Activated naive CD8-positive, alpha-beta T cell treated with anti-CD3 and anti-CD28 coated beads, Interleukin-2, amount 10 ng/mL, durations not matched to agents 7 days and 5 days (primary cell): ENCODE results near the gene FSTL4. TPM values are rescaled to one million over a fixed set of nuclear protein-coding genes. Genes with fewer than 3 reads are reported as not detected.
"Not testable (repeated sequence)": the region's sequence is repeated elsewhere in the genome, so short reads cannot be mapped to it uniquely, and the experiment has no call there.

Experiments
- ATAC-seq: fragments of 150-1000 bp; cut with Tn5 transposase; one replicate; pipeline ENCODE4 v1.10.0; 2021; ENCODE audit warnings: low read depth, moderate library complexity
- POLR2A ChIA-PET: fragments of 350-600 bp; sonication (Branson Sonifier 250); formaldehyde crosslinking; loops from one replicate; lab custom pipeline; 2021; ENCODE audit warnings: antibody characterized with exemption; lab: Charles Lee
- DNase-seq: peaks from one replicate; pipeline ENCODE4 v3.0.0; 2021
- H3K27ac Mint-ChIP-seq: one replicate; pipeline ENCODE4 v1.8.0; 2022; ENCODE audit warnings: mild to moderate bottlenecking, mixed read lengths
- H3K27me3 Mint-ChIP-seq: one replicate; pipeline ENCODE4 v1.8.0; 2022; ENCODE audit warnings: mild to moderate bottlenecking, moderate library complexity, mixed read lengths
- H3K36me3 Mint-ChIP-seq: one replicate; pipeline ENCODE4 v1.8.0; 2021; ENCODE audit warnings: mild to moderate bottlenecking, mixed read lengths
- H3K4me1 Mint-ChIP-seq: one replicate; pipeline ENCODE4 v1.8.0; 2021; ENCODE audit warnings: mixed read lengths
- H3K4me3 Mint-ChIP-seq: one replicate; pipeline ENCODE4 v1.8.0; 2022; ENCODE audit warnings: mild to moderate bottlenecking, moderate library complexity, mixed read lengths
- H3K9me3 Mint-ChIP-seq: one replicate; pipeline ENCODE4 v1.8.0; 2021; ENCODE audit warnings: mixed read lengths
- total RNA-seq, 2 experiments: library from RNA; stranded (reverse); gene quantifications; one replicate each; pipeline ENCODE4 v1.2.3, GENCODE V29; 2021

FSTL4 gene
- total RNA-seq, 2 experiments from 2014 or later = 0.26 to 0.83 TPM

GRCh38 chr5:133198511-133198910 lies 413.8 kb downstream of the FSTL4 start:
- no peaks in the 10 kb centered on the region for H3K4me1 Mint-ChIP-seq
- no peaks in the 10 kb centered on the region for H3K36me3 Mint-ChIP-seq
- DNase-seq (no peak), ATAC-seq (no peak)
- H3K4me3 Mint-ChIP-seq = no peak overlapping the region
- H3K9me3 Mint-ChIP-seq = no peaks in the 10 kb centered on the region
- H3K27me3 Mint-ChIP-seq = no peaks in the 10 kb centered on the region
- POLR2A ChIA-PET = no interaction called here
- H3K27ac Mint-ChIP-seq = no peak overlapping the region

GRCh38 chr5:133196441-133197085 lies 415.8 kb downstream of the FSTL4 start:
- H3K27ac Mint-ChIP-seq = no peak overlapping the region
- no peaks in the 10 kb centered on the region for H3K4me1 Mint-ChIP-seq
- H3K27me3 Mint-ChIP-seq = no peaks in the 10 kb centered on the region
- no peak overlapping the region for H3K4me3 Mint-ChIP-seq
- ATAC-seq (no peak), DNase-seq (no peak)
- no peaks in the 10 kb centered on the region for H3K9me3 Mint-ChIP-seq
- no peaks in the 10 kb centered on the region for H3K36me3 Mint-ChIP-seq
- POLR2A ChIA-PET = no interaction called here

- DNase-seq (no peak), ATAC-seq (no peak)
- POLR2A ChIA-PET = no interaction called here
- no peaks in the 10 kb centered on the region for H3K27me3 Mint-ChIP-seq
- no peak overlapping the region for H3K27ac Mint-ChIP-seq
- no peaks in the 10 kb centered on the region for H3K36me3 Mint-ChIP-seq
- no peak overlapping the region for H3K4me3 Mint-ChIP-seq
- H3K4me1 Mint-ChIP-seq = no peaks in the 10 kb centered on the region
- no peaks in the 10 kb centered on the region for H3K9me3 Mint-ChIP-seq
Measured at GRCh38 chr5:133195250-133195649, 417.1 kb downstream of the FSTL4 start.

- Mint-ChIP-seq H3K9me3 (no peaks in the 10 kb centered on the region), H3K4me1 (no peaks in the 10 kb centered on the region)
Measured at GRCh38 chr5:133193794-133194193, 418.5 kb downstream of the FSTL4 start.

GRCh38 chr5:133192716-133193115 lies 419.6 kb downstream of the FSTL4 start:
- Mint-ChIP-seq H3K27me3 (no peaks in the 10 kb centered on the region), H3K27ac (no peak overlapping the region), H3K36me3 (no peaks in the 10 kb centered on the region), H3K9me3 (no peaks in the 10 kb centered on the region), H3K4me1 (no peaks in the 10 kb centered on the region), H3K4me3 (no peak overlapping the region)
- POLR2A ChIA-PET = no interaction called here
- no peak for DNase-seq
- ATAC-seq = no peak

More at GRCh38 chr5:133193794-133194193, 418.5 kb downstream of the FSTL4 start:
- Mint-ChIP-seq H3K27me3 (no peaks in the 10 kb centered on the region), H3K27ac (no peak overlapping the region), H3K36me3 (no peaks in the 10 kb centered on the region), H3K4me3 (no peak overlapping the region)
- no peak for ATAC-seq
- POLR2A ChIA-PET = no interaction called here
- no peak for DNase-seq

GRCh38 chr5:133189881-133190280 lies 422.5 kb downstream of the FSTL4 start:
- ATAC-seq = no peak
- no peaks in the 10 kb centered on the region for H3K4me1 Mint-ChIP-seq

GRCh38 chr5:133179405-133179804 lies 432.9 kb downstream of the FSTL4 start:
- POLR2A ChIA-PET = no interaction called here
- H3K4me1 Mint-ChIP-seq = no peaks in the 10 kb centered on the region
- H3K9me3 Mint-ChIP-seq = peaks cover 1% of the 10 kb centered on the region
- ATAC-seq = no peak
- no peak overlapping the region for H3K4me3 Mint-ChIP-seq
- H3K27me3 Mint-ChIP-seq = peaks cover 2% of the 10 kb centered on the region
- no peak overlapping the region for H3K27ac Mint-ChIP-seq
- no peaks in the 10 kb centered on the region for H3K36me3 Mint-ChIP-seq
- DNase-seq = no peak

More at GRCh38 chr5:133189881-133190280, 422.5 kb downstream of the FSTL4 start:
- POLR2A ChIA-PET = no interaction called here
- Mint-ChIP-seq H3K9me3 (no peaks in the 10 kb centered on the region), H3K36me3 (peaks cover 1% of the 10 kb centered on the region), H3K4me3 (no peak overlapping the region), H3K27me3 (peaks cover 2% of the 10 kb centered on the region), H3K27ac (no peak overlapping the region)
- no peak for DNase-seq

- ATAC-seq (peak; percentile 56), DNase-seq (peak; percentile 54)
- not testable (repeated sequence) for H3K36me3 Mint-ChIP-seq, H3K9me3 Mint-ChIP-seq, H3K27me3 Mint-ChIP-seq, H3K4me1 Mint-ChIP-seq, H3K27ac Mint-ChIP-seq
- POLR2A ChIA-PET = interaction anchor here (1.7 kb wide), 1 partner anchor 21 kb away, joined by 3 read pairs; no protein-coding TSS in a partner anchor
- H3K4me3 Mint-ChIP-seq = peak overlapping the region; percentile 59
Measured at GRCh38 chr5:133170756-133171387, 441.5 kb downstream of the FSTL4 start.

GRCh38 chr5:133164759-133165158 lies 447.6 kb downstream of the FSTL4 start:
- Mint-ChIP-seq H3K4me1 (peaks cover 3% of the 10 kb centered on the region), H3K9me3 (peaks cover 5% of the 10 kb centered on the region), H3K4me3 (peak overlapping the region; percentile 40), H3K36me3 (peaks cover 5% of the 10 kb centered on the region), H3K27me3 (peaks cover 4% of the 10 kb centered on the region), H3K27ac (peak overlapping the region; percentile 60)
- DNase-seq (no peak), ATAC-seq (no peak)
- POLR2A ChIA-PET = interaction anchor here (0.6 kb wide), 1 partner anchor 121 kb away, joined by 3 read pairs; no protein-coding TSS in a partner anchor

- H3K27ac Mint-ChIP-seq = no peak overlapping the region
- POLR2A ChIA-PET = no interaction called here
- ATAC-seq = no peak
- DNase-seq = no peak
- H3K36me3 Mint-ChIP-seq = peaks cover 2% of the 10 kb centered on the region
- H3K4me3 Mint-ChIP-seq = no peak overlapping the region
- peaks cover 6% of the 10 kb centered on the region for H3K9me3 Mint-ChIP-seq
- peaks cover 4% of the 10 kb centered on the region for H3K27me3 Mint-ChIP-seq
- H3K4me1 Mint-ChIP-seq = peaks cover 3% of the 10 kb centered on the region
Measured at GRCh38 chr5:133163839-133164238, 448.5 kb downstream of the FSTL4 start.

GRCh38 chr5:133159543-133159942 lies 452.8 kb downstream of the FSTL4 start:
- Mint-ChIP-seq H3K9me3 (peaks cover 4% of the 10 kb centered on the region), H3K27ac (no peak overlapping the region), H3K4me3 (no peak overlapping the region), H3K4me1 (no peaks in the 10 kb centered on the region), H3K27me3 (peaks cover 2% of the 10 kb centered on the region), H3K36me3 (no peaks in the 10 kb centered on the region)
- ATAC-seq = no peak
- no peak for DNase-seq
- POLR2A ChIA-PET = no interaction called here

GRCh38 chr5:133155326-133155969 lies 456.9 kb downstream of the FSTL4 start:
- Mint-ChIP-seq H3K4me3 (no peak overlapping the region), H3K27ac (no peak overlapping the region), H3K36me3 (no peaks in the 10 kb centered on the region), H3K9me3 (peaks cover 4% of the 10 kb centered on the region), H3K27me3 (peaks cover 2% of the 10 kb centered on the region), H3K4me1 (no peaks in the 10 kb centered on the region)
- DNase-seq (no peak), ATAC-seq (no peak)
- POLR2A ChIA-PET = no interaction called here

GRCh38 chr5:133154274-133155075 lies 457.9 kb downstream of the FSTL4 start:
- DNase-seq (no peak), ATAC-seq (no peak)
- Mint-ChIP-seq H3K4me3 (no peak overlapping the region), H3K4me1 (no peaks in the 10 kb centered on the region), H3K27me3 (peaks cover 2% of the 10 kb centered on the region), H3K36me3 (no peaks in the 10 kb centered on the region), H3K27ac (no peak overlapping the region), H3K9me3 (peaks cover 4% of the 10 kb centered on the region)
- POLR2A ChIA-PET = no interaction called here
